DND-41 (cell line): ENCODE results near the gene MICAL1.

Experiments used
- ATAC-seq: fragments of 200-7000 bp; cut with Tn5 transposase; 3 replicates; pipeline ENCODE4 v1.9.1; 2021; ENCODE audit warnings: low read depth; ENCODE audit not compliant: insufficient read depth
- DNase-seq: peaks from one replicate; pipeline ENCODE4 v3.0.0-alpha.2; 2020
- H2AFZ ChIP-seq: 2 replicates; pipeline ENCODE4 v1.6.0; 2012; ENCODE audit warnings: low read depth, low read length
- H3K27ac ChIP-seq: 2 replicates; pipeline ENCODE4 v1.5.1; 2012; ENCODE audit warnings: low read length, inconsistent platforms
- H3K27me3 ChIP-seq: fragments of 200-600 bp; sonication (generic); 2 replicates; pipeline ENCODE4 v1.6.0; 2012; ENCODE audit warnings: low read length, mild to moderate bottlenecking, inconsistent platforms; ENCODE audit not compliant: insufficient read depth, poor library complexity
- H3K36me3 ChIP-seq: 2 replicates; pipeline ENCODE4 v1.5.1; 2012; ENCODE audit warnings: low read length, inconsistent platforms; ENCODE audit not compliant: insufficient read depth
- H3K4me1 ChIP-seq: 2 replicates; pipeline ENCODE4 v1.5.1; 2012; ENCODE audit warnings: mild to moderate bottlenecking, low read length; ENCODE audit not compliant: insufficient read depth
- H3K4me2 ChIP-seq: 2 replicates; pipeline ENCODE4 v1.6.0; 2012; ENCODE audit warnings: mild to moderate bottlenecking, moderate library complexity, low read length, inconsistent platforms; ENCODE audit not compliant: insufficient read depth
- H3K4me3 ChIP-seq, 2 experiments: fragments of 200-600 bp in 1 of 2; shearing (Covaris generic) in 1 of 2; 2 replicates each; pipeline ENCODE4 v1.5.1; 2012 to 2016; ENCODE audit warnings: inconsistent platforms in 2 of 2, low read length in 2 of 2, mild to moderate bottlenecking in 2 of 2, low read depth in 1 of 2, moderate library complexity in 1 of 2
- H3K79me2 ChIP-seq: 2 replicates; pipeline ENCODE4 v1.6.0; 2012; ENCODE audit warnings: low read length, inconsistent platforms; ENCODE audit not compliant: insufficient read depth
- H3K9ac ChIP-seq: 2 replicates; pipeline ENCODE4 v1.6.0; 2012; ENCODE audit warnings: low read depth, mild to moderate bottlenecking, inconsistent platforms, low read length, moderate library complexity
- H3K9me3 ChIP-seq: 2 replicates; pipeline ENCODE4 v1.5.1; 2012; ENCODE audit warnings: low read length, moderate library complexity, mild to moderate bottlenecking, inconsistent platforms; ENCODE audit not compliant: insufficient read depth, severe bottlenecking
- H4K20me1 ChIP-seq: 2 replicates; pipeline ENCODE4 v1.6.0; 2012; ENCODE audit warnings: low read length; ENCODE audit not compliant: insufficient read depth
- CTCF ChIP-seq: IDR thresholded peaks from 2 replicates; pipeline ENCODE4 v1.5.1; 2012; ENCODE audit warnings: borderline replicate concordance, low read length, moderate library complexity, mild to moderate bottlenecking; ENCODE audit not compliant: poor library complexity, severe bottlenecking; ENCODE audit errors: extremely low read depth
- EZH2 ChIP-seq: IDR thresholded peaks from 3 replicates; pipeline ENCODE4 v1.6.1; 2012; ENCODE audit warnings: borderline replicate concordance, low read depth, mild to moderate bottlenecking, moderate library complexity, low read length, inconsistent platforms; ENCODE audit not compliant: severe bottlenecking

The MICAL1 gene

GRCh38 chr6:109442393-109442924 is 13.1 kb downstream of the MICAL1 start:
- no peaks in the 10 kb centered on the region for H3K27me3 ChIP-seq
- ATAC-seq (no peak), DNase-seq (no peak)
- no peak overlapping the region for H2AFZ ChIP-seq
- peaks cover 55% of the 10 kb centered on the region for H3K36me3 ChIP-seq
- H3K4me3 ChIP-seq: peak overlapping the region in 1 of 2 experiments; percentile 67; a peak in 2 of 4 replicates
- no peak overlapping the region for H3K9ac ChIP-seq
- H3K79me2 ChIP-seq: peaks cover 6% of the 10 kb centered on the region; the same call in 1 of the 2 replicates
- peak overlapping the region; percentile 93 for H3K4me2 ChIP-seq
- H4K20me1 ChIP-seq: peaks cover 10% of the 10 kb centered on the region; the same call in 1 of the 2 replicates
- TF ChIP-seq CTCF (no peak), EZH2 (no peak)
- no peak overlapping the region for H3K27ac ChIP-seq
- H3K4me1 ChIP-seq: peaks cover 33% of the 10 kb centered on the region
- H3K9me3 ChIP-seq: no peaks in the 10 kb centered on the region

- H3K36me3 ChIP-seq: peaks cover 44% of the 10 kb centered on the region
- H3K4me1 ChIP-seq: peaks cover 33% of the 10 kb centered on the region
- H3K9ac ChIP-seq: peak overlapping the region; percentile 82
- peak overlapping the region; percentile 55 to 67; a peak in 3 of 4 replicates for H3K4me3 ChIP-seq
- ATAC-seq (peak; percentile 55), DNase-seq (peak; percentile 57)
- peaks cover 10% of the 10 kb centered on the region; the same call in 1 of the 2 replicates for H4K20me1 ChIP-seq
- H3K4me2 ChIP-seq: peak overlapping the region; percentile 93
- TF ChIP-seq CTCF (peak; percentile 44), EZH2 (no peak)
- H3K27me3 ChIP-seq: no peaks in the 10 kb centered on the region
- H3K9me3 ChIP-seq: no peaks in the 10 kb centered on the region
- peak overlapping the region; percentile 77 for H2AFZ ChIP-seq
- peak overlapping the region; percentile 61 for H3K27ac ChIP-seq
- peaks cover 6% of the 10 kb centered on the region; the same call in 1 of the 2 replicates for H3K79me2 ChIP-seq
These were observed 14.3 kb downstream of the MICAL1 start for GRCh38 chr6:109441069-109441816.

- no peaks in the 10 kb centered on the region for H3K27me3 ChIP-seq
- peak within 1 kb of the TSS; percentile 93 for H3K4me2 ChIP-seq
- peaks cover 33% of the 10 kb centered on the region for H3K4me1 ChIP-seq
- H3K27ac ChIP-seq: peak within 1 kb of the TSS; percentile 61
- peaks cover 36% of the 10 kb centered on the region for H3K36me3 ChIP-seq
- peak within 1 kb of the TSS; percentile 55 to 67; a peak in 3 of 4 replicates for H3K4me3 ChIP-seq
- ATAC-seq (peak; percentile 84), DNase-seq (peak; percentile 85)
- H3K9me3 ChIP-seq: no peaks in the 10 kb centered on the region
- peaks cover 10% of the 10 kb centered on the region; the same call in 1 of the 2 replicates for H4K20me1 ChIP-seq
- TF ChIP-seq EZH2 (no peak), CTCF (peak; percentile 19)
- H3K79me2 ChIP-seq: peaks cover 6% of the 10 kb centered on the region; the same call in 1 of the 2 replicates
- H2AFZ ChIP-seq: peak within 1 kb of the TSS; percentile 77
- peak within 1 kb of the TSS; percentile 82 for H3K9ac ChIP-seq
These were observed 15.1 kb downstream of the MICAL1 start, which contains the start of the genes PPIL6 and SMPD2 for GRCh38 chr6:109440331-109441068. Gene PPIL6 (minus strand): TSS chr6:109440628. CDS start chr6:109440590, 38 bp downstream. Gene SMPD2 (plus strand): TSS chr6:109440724. CDS start chr6:109441122, 398 bp downstream.
